EH (cell line): ENCODE results near the gene LPIN2.
"Not testable (repeated sequence)": the region's sequence is repeated elsewhere in the genome, so short reads cannot be mapped to it uniquely, and the experiment has no call there.

Experiments used
- DNase-seq: peaks from one replicate; pipeline ENCODE4 v3.0.0-alpha.2; 2015; ENCODE audit warnings: low read depth

The LPIN2 gene

DNA sequence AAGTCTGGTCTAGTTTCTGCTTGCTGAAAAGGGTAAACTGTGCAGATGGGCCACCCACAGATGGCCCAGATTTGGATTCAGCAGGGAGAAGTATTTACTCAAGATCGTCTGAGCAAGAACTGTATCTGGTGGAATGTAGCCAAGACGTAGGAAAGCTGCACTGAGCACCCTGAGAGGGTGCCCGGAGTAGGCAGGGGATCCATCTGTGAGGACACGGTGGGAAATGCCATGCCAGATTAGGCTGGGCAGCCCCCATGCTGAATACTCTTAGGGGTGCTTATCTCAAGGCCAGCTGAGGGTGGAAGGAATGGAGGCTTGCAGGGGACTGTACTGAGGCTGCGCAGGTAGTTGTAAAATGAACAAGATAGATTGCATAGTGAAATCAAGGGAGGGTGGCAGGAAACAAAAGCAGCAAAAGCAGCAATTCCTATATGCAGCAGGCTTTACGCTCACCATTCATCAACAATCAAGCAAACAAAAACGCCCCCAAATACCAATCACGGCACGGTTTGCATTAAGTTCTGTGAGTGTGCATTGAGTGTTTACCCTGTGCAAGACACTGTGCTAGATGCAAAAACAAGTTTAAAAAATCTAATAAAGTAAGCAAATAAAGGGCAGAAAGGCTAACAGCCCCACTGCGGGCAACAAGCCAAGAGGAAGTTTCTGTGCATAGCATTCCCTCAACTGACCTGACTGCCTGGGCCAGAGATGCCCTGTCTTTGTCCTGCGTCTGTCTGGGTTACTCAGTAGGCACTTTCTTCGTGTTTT lies 32.2 kb upstream of the LPIN2 start:
- DNase-seq: no peak

DNA sequence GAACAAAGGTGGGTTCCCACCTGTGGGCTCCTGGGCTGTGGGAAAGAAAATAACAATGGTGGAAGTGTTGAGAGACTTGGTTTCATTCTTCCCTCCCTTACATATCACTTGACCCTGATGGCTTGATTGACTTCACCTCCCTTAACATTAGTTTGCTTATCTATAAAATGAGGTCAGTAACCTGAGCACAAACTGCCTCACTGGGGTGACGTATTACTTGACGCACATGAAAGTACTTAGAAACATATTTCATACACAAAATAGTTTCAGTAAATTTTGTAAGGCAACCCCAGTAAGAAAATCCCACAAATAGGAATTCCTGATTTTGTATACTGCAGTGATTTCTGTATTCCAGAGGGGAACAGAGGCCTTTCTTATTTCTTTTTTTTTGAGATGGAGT lies 29.4 kb upstream of the LPIN2 start:
- no peak for DNase-seq

- no peak for DNase-seq
These were observed 28.9 kb upstream of the LPIN2 start for GRCh38 chr18:3041843-3042242.

DNA sequence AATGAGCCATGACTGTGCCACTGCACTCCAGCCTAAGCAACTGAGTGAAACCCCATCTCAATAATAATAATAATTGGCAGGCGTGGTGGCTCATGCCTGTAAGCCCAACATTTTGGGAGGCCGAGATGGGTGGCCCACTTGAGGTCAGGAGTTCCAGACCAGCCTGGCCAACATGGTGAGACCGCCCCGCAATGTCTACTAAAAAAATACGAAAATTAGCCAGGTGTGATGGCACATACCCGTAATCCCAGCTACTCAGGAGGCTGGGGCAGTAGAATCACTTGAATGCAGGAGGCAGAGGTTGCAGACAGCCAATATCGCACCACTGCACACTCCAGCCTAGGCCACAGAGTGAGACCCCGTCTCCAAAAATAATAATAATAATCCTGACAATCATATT lies 27.9 kb upstream of the LPIN2 start:
- DNase-seq: no peak

GRCh38 chr18:3040173-3040572 lies 27.2 kb upstream of the LPIN2 start:
- no peak for DNase-seq

DNA sequence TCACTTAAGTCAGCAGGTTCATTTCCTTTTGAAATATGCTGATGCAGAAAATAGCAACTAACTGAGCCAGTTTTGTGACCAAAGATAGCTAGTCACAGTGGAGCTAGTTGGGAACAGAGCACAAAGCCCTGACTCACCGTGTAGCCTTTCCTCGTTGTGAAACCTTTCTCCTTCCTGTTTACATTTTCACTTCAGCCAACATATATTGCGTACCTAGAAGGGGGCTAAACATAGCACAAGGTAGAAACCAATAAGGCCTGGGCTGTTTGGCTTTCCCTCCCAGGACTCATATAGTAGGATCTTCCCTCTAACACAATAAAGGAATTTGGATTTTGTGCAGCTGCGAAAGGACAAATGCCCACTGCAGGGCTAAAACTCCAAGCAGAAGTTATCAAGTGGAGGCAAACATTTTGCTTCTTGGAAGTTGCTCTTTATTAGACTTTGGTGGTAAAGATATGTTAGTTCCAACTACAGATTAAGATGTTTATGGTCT lies 24.5 kb upstream of the LPIN2 start:
- DNase-seq: peak; percentile 71

- no peak for DNase-seq
These were observed 23.2 kb upstream of the LPIN2 start for GRCh38 chr18:3036108-3036507.

DNA sequence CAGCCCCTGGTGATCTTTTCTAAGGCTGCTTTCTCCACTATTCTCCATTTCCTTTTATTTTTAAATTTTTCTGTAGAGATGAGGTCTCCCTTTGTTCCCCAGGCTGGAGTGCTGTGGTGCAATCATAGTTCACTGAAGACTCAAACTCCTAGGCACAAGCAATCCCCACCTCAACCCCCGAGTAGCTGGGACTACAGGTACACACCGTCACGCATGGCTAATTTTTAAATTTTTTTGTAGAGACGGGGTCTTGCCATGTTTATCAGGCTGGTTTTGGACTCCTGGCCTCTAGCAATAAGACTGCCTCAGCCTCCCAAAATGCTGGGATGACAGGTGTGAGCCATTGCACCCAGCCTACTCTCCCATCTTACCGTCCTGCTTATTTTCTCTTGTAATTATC lies 22.7 kb upstream of the LPIN2 start:
- DNase-seq: no peak

GRCh38 chr18:3032721-3033120 lies 19.8 kb upstream of the LPIN2 start:
- DNase-seq: peak; percentile 67

GRCh38 chr18:3029215-3029952 lies 16.4 kb upstream of the LPIN2 start:
- DNase-seq: peak; percentile 73

GRCh38 chr18:3028115-3028514 lies 15.2 kb upstream of the LPIN2 start:
- DNase-seq: not testable (repeated sequence)

DNA sequence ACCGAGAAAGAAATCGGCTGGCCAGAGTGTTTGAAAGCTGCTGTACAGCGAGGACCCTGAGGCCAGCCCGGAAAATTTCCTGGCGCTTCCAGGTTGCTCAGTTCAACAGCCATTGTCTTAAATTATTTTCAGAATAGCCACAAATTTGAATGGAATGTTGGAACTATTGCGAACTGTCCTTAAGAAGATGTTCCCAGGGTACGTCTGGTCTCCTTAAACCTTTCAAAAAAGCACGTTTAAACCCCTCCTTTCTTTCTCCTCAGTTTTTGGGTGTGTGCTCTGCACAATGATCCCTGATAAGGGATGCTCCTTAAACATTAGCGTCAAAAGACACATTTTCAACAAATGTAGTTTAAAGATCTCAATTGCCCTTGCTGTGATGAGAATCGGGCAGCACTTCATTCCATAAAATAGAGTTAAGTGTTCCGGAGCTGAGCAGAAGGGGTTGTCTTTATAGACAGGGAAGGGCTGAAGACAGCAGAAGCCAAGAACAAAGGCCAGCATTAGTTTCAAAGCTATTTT lies 14.5 kb upstream of the LPIN2 start:
- peak; percentile 56 for DNase-seq

GRCh38 chr18:3025544-3025943 lies 12.6 kb upstream of the LPIN2 start:
- DNase-seq: no peak

GRCh38 chr18:3023603-3024002 lies 10.7 kb upstream of the LPIN2 start:
- not testable (repeated sequence) for DNase-seq

GRCh38 chr18:3016585-3017297 lies 3.8 kb upstream of the LPIN2 start:
- no peak for DNase-seq

DNA sequence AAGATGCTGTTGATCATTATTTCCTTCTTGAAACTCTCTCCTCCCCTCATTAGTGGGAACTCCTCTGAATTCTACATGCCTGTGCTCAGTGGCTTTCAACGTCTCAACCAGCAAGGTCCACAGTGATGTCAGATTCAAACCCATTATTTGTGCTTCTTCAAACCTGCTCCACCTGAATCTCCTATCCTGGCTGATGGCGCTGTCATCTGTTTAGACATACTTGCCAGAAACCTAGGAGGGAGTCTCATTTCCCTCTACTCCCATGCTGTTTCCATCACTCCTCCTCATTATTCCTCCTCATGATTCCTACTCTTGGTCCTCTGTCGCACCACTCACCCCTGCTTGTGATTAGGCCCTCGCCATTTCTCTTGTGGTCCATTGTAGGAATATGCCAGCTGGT lies 2.9 kb upstream of the LPIN2 start:
- no peak for DNase-seq

- peak; percentile 74 for DNase-seq
These were observed 2.3 kb upstream of the LPIN2 start for GRCh38 chr18:3015204-3015592.

- no peak for DNase-seq
These were observed 1.7 kb upstream of the LPIN2 start for GRCh38 chr18:3014503-3015203.

DNA sequence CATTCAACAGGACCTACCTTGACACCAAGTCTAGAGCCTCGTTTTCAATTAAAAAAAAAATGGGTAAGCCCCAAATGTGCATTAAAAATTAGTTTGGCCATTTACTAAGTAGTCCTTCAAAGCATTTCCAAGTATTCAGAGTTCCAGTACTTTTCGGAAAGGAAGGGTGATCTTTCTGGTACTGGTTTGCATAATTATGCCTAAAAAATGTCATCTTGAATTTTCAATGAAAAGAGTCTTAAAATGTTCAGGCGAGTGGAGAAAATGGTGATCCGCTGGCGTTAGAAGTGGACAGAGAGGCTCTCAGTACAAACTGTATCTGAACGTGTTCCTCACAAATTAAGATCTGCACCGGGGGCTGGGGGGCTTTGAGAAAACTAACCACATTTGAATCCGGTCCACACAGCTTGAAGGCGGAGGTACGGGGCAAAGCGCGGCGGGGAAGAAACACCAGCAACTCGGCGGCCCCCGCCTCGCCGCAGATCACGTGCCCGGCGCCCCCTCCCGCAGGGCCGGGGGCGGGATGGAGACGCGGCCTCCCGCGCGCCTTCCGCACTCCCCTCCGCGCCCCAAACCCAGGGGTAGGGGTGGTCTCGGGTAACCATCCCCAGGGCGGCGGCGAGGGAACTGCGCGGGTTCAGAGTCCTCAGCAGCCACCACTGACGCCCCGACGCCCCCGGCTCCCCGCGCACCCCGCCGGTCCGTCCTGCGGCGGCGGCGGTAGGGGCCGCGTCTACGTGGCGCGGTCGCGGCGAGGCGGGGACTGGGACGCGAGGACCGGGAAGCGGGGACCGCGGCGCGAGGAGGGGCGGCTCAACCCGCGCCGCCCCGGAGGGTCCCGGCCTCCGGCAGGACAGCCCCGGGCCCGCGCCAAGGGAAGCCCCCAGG lies 564 bp downstream of the LPIN2 start:
- peak; percentile 32 for DNase-seq

DNA sequence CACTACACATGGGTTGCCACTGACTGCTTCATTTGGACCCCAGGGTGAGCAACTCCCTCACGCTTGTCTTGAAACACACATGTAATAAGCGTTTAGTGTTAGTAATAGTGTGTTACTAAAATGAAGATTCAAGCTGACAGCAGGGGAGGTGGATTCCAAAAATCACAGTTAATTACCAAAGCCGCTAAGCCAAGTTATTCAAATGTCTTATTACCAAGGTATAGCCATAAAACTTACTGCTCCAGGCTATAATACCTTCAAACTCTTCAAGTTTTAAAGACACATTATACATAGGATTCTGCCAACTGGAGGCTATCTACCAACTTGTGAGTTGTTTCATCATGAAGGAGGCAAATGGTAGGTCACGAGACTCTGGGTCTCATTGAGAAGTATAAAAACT lies 2.9 kb downstream of the LPIN2 start:
- no peak for DNase-seq

- DNase-seq: peak; percentile 89
These were observed 4.4 kb downstream of the LPIN2 start for GRCh38 chr18:3008541-3008940.
